Fibroblast of pulmonary artery (primary cell): ENCODE data around the gene PLD3.

Source experiments
- DNase-seq: peaks from one replicate; pipeline ENCODE4 v3.0.0-alpha.2; 2010; ENCODE audit warnings: low read depth
- H3K4me3 ChIP-seq: replicated peaks from 2 replicates; pipeline ENCODE4 v1.5.1; 2011; ENCODE audit warnings: low read depth, mild to moderate bottlenecking, control low read depth, low read length, moderate library complexity
- CTCF ChIP-seq: IDR thresholded peaks from 2 replicates; pipeline ENCODE4 v1.5.1; 2011; ENCODE audit warnings: mild to moderate bottlenecking, control low read depth, low read length, inconsistent platforms; ENCODE audit errors: missing control alignments

Gene PLD3

DNA sequence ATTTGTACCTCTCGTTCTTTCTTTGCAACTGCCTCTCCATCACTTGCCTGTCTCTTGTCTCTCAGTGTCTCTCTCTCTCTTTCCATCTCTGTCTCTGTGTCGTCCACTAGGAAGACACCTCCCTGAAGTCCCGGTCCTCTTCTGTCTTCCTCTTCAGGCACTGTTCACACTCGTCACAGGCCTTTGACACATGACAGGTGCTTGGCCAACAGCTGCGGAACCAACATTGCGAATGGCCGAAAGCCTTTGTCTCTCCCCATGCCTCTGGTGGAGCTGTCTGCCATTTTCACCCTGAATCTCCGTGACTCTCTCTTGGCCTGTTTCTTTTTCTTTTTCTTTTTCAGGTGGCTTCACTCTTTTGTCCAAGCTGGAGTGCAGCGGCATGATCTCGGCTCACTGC lies 38.7 kb downstream of the PLD3 start:
- no peak overlapping the region for H3K4me3 ChIP-seq
- no peak for DNase-seq

DNA sequence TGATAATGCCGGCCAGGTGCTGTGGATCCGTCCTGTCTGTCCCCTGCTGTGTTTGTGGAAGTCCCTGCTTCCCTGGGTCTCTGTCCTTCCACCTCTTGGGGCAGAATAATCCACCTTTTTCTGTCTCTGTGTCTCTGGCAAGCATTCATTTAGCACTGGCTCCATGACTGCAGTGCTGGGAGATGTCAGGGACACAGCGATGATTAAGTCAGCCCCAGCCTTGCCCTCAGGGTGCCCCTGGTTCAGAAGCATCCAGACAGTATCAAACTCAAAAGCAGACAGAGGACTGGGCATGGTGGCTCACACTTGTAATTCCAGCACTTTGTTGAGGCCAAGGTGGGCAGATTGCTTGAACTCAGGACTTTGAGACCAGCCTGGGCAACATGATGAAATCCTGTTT lies 40.0 kb downstream of the PLD3 start:
- no peak for DNase-seq
- no peak overlapping the region for H3K4me3 ChIP-seq
- TF ChIP-seq CTCF, result no peak

More for the DNA sequence above, 38.7 kb downstream of the PLD3 start:
- TF ChIP-seq CTCF, result no peak

GRCh38 chr19:40389404-40390083 lies 41.0 kb downstream of the PLD3 start:
- no peak for DNase-seq
- H3K4me3 ChIP-seq, result no peak overlapping the region
- TF ChIP-seq CTCF, result no peak

GRCh38 chr19:40390084-40390742 lies 41.7 kb downstream of the PLD3 start, which contains the start of gene HIPK4:
Gene HIPK4 (minus strand): TSS chr19:40390181. CDS start chr19:40389902, 279 bp downstream.
- no peak for TF ChIP-seq CTCF

DNA sequence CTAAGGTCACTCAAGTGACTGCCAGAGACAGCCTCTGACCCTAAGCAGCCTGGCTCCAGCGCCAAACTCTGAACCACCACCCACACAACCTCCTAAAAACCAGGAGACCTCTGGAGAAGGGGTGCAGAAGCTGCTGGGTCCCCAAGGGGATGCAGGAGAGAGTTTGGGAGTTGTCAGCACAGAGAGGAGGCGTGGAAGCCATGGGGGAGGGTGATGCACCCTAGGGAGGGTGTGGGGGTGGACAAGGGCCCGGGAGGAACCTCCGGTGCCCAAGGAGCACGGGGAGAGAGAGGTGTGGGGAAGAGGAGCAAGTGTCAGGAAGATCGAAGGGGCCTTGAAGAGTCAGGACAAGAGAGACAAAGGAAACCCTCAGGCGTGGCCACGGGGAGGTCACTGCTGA lies 43.6 kb downstream of the PLD3 start:
- DNase-seq, result no peak
- no peak for TF ChIP-seq CTCF
- no peak overlapping the region for H3K4me3 ChIP-seq

More at GRCh38 chr19:40390084-40390742, 41.7 kb downstream of the PLD3 start, which contains the start of gene HIPK4:
- DNase-seq, result no peak
- H3K4me3 ChIP-seq, result no peak within 1 kb of the TSS

DNA sequence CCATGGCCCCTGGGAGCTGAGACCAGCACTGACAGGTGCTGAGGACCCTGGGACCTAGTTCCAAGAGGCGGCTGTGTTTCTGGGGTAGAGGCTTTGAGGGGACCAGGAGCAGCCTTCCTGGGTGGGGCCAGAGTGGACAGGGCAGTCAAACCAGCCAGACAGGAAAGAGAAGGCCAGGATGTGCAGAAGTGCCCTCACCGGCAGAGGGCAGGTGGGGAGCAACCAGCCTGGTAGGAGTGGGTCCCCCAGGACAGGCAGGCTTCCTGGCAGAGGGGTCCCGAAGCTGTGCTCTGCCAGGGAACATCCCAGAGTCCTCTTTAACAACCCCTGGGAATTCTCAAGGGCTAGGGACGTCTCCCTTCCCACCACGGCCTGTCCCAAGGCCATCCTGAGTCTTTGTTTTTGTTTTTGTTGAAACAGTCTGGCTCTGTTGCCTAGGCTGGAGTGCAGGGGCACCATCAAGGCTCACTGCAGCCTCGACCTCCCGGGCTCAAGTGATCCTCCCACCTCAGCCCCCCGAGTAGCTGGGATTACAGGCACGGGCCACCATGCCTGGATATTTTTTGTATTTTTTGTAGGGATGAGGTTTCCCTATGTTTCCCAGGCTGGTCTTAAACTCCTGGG lies 44.5 kb downstream of the PLD3 start:
- H3K4me3 ChIP-seq, result no peak overlapping the region
- TF ChIP-seq CTCF, result peak; percentile 15
- DNase-seq, result no peak
